Bone marrow (tissue), 2 donors: ENCODE measurements around the gene YKT6.
"Not testable (repeated sequence)": the region's sequence is repeated elsewhere in the genome, so short reads cannot be mapped to it uniquely, and the experiment has no call there.

Source experiments
- DNase-seq, 2 donors: peaks; one replicate each; lab custom pipeline; 2025; lab: John Stamatoyannopoulos, UW

YKT6 gene

DNA sequence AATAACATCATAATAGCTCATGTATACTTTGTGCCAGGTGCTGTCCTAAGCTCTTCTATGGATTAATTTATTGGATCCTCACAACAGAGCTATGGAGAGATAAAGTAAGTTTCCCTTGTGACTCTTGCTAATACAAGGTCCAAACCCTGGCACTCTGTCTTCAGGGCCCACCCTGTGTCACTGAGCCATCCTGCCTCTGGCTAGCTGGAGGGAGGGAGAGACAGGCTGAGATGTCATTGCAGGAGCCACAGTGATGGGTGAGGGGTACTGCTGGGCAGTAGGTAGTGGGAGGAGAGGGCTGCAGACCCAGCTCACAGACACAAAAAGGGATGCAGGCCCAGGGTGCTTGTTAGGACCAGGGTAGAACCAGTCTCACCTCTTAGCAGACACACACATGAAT lies 28.4 kb upstream of the YKT6 start:
- no peak for DNase-seq

DNA sequence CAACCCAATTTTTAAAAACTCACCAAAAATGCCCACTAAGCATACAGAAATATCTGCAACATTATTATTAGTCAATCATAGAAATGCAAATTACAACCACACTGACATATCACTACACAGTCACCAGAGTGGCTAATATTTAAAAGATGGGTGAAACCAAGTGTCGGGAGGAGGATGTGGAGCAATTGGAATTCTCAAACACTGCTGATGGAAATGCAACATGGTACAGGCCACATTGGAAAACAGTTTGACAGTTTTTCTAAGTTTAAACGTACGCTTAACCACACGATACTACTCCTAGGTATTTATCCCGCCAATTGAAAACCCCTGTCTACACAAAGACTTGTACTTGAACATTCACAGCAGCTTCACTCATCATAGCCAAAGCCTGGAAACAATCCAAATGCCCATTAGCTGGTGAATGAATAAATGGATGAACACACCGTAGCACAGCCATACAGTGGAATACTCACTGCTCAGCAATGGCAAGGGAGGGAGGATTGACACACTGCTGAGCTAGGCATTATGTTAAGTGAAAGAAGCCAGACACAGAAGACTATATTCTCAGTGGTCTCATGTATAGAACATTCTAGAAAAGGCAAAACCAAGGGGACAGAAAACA lies 27.9 kb upstream of the YKT6 start:
- no peak for DNase-seq

DNA sequence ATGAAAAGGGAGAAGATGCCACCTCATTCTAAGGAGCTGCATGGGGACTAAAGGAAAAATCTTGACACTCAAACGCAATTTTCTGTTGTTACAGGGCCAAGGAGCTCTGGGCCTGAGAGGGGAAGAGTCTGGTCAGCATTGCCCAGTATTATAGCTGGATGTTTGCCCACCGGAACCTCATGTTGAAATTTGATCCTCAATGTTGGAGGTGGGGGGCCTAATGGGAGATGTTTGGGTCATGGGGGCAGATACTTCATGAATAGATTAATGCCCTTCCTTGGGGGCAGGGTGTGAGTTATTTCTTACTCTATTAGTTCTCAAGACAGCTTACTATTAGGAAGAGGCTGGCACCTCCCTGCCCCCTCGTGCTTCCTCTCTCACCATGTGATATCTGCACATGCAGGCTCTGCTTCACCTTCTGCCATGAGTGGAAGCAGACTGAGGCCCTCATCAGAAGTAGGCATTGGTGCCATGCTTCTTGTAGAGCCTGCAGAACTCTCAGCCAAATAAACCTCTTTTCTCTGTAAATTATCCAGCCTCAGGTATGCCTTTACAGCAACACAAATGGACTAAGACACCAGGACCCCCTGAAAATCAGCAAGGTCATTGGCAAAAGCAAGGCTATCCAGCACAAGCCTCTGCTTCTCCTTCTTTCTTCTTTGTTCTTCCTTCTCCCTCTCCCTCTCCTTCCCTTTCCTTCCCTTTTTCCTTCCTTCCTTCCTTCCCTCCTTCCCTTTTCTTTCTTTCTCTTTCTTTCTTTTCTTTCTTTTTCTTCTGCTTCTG lies 26.7 kb upstream of the YKT6 start:
- no peak for DNase-seq

DNA sequence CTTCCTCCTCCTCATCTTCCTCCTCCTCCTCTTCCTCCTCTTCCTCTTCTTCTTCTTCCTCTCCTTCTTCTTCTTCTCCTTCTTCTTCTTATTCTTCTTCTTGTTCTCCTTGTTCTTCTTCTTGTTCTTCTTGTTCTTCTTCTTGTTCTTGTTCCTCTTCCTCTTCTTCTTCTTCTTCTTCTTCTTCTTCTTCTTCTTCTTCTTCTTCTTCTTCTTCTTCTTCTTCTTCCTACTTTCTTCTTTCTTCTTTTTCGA lies 26.2 kb upstream of the YKT6 start:
- DNase-seq = not testable (repeated sequence)

DNA sequence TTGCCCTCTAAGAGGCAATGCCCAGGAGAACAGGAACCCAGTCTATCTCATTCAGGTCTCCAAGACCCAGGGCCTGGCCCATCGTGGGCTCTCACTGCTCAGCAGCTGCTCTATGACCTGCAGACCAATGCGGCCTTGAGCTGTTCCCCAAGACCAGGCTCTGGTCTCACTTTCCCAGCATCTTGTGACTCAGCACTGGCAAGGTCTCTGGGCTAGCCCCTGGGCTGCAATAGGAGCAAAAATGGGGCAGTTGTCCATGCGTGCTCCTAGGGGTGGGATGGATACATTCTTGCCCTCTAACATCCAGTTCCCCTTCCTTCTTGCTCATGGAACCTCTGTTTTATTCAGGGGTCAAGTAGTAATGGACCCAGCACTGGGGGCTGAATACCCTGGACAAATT lies 25.0 kb upstream of the YKT6 start:
- no peak for DNase-seq

DNA sequence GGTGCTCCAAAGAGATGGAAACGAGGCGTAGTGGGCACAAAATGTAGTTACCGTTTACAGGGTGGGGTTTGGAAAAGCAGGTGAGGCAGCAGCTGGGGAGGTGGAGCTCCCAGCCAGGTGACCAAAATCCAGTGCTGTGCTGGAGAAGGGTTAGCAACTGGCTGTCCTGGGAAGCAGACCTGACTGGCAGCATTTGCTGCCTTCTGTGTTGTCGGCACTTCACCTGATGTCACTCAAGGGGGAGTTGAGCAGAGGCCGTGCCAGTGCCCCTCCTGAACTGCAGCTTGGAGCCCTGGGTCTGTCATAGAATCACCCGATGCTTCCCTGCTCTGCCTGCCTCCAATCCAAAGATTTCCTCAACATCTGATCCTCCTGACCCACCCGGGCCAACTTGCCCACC lies 24.3 kb upstream of the YKT6 start:
- no peak for DNase-seq

DNA sequence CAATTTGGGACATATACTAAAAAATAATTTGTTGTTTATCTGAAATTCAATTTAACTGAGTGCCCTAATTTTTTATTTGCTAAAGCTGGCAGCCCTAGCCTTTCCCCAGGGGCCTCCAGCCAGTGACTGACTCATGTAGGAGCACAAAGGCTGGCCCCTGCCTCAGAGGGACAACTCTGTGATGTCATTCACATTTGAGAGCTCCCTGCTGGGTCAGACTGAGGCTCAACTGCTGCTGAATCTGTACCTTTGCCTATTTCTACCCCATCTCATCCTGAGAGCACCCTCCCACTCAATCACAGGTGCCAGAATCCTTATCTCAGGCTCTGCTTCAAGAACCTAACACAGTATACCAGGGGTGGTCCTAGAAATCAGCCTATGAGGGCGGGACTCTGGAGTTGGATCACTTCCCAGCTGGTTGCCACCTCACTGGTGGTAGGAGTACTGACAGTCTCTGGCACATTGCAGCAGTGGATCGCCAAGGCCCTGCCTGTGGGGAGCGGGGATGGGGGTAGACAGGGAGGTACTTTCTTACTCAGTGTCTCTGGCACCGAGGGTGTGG lies 23.1 kb upstream of the YKT6 start:
- DNase-seq = no peak

DNA sequence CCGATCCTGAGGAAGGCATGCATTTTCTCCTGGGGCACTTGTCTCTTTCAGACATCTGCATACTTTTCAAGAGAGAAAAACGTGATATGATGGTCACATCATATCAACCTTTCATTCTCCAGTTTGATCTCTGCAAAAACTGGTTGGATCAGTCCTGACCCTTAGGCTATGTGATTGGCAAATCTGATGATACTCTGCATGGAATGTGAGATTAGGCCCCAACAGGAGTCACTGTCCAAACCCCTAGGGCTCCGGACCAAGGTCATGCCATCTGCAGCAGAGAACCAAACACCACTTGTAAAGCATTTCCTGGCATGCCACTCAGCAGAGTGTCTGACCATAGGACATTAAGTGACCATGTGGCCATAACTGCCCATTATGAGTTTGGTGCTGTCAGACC lies 20.1 kb upstream of the YKT6 start:
- no peak for DNase-seq

DNA sequence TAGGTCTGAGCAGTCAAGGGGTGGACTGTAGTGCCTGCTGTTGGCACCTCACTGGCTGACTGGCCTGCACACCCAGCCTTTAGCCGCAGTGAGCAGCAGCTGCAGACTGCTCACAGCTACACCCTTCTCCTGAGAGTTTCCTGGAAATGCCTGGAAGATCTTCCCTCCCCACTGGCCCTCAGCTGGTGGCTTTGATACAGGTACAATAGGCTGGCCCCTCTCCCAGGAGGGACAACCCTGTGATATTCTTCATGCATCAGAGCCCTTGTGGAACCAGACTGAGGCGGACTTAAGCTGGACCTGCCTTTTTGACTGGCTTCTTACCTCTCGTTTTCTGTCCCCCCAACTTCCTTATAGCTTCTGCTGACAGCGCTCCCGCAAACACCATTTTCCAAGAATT lies 18.0 kb upstream of the YKT6 start:
- no peak for DNase-seq

DNA sequence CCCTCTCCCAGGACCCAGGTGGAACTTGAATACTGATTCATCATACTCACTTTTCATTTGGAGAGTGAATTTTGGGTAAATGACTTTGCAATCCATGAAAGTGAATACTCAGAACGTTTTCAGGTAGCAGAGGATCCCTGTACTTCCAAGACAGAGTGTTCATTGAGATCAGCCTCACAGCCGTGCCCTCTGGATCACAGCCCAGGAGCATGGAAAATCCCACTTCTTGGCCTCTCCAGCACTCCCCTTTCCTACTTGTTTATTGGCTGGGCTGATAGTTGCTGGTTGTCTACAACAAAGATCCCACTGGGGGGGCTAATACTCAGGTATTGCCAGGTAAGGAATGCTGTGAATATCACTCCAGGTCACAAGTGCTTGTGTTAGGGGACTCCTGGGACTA lies 17.4 kb upstream of the YKT6 start:
- no peak for DNase-seq

DNA sequence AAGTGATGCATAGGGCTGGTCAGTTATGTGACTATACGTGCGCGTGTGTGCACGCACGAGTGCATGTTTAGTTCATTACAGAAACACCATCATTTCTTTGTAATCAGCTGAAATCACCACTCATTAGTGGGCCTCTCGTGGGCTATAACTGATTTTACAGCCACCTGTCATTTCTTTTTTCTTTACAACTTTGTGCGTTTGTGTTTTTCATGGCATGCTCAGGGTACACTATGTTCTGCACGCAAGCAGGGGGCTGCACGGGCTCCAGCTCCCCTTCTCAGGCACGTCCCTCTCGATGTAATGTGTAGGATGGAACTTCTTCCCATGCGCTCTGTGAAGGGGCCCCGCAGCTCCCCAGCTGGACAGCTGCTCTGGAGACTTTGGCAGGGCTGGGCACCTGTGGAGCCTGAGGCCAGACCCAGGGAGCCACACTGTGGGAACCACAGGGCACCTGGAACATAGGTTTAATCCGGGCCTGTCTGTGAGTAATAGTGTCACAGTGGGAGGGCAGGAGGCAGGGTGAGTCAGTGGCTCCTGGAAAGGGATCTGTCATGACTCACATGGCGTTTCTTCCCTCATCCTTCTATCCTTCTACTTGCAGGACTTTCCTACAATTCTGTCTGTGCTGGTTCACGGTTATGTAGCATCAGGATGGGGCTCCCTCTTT lies 16.4 kb upstream of the YKT6 start:
- no peak for DNase-seq

DNA sequence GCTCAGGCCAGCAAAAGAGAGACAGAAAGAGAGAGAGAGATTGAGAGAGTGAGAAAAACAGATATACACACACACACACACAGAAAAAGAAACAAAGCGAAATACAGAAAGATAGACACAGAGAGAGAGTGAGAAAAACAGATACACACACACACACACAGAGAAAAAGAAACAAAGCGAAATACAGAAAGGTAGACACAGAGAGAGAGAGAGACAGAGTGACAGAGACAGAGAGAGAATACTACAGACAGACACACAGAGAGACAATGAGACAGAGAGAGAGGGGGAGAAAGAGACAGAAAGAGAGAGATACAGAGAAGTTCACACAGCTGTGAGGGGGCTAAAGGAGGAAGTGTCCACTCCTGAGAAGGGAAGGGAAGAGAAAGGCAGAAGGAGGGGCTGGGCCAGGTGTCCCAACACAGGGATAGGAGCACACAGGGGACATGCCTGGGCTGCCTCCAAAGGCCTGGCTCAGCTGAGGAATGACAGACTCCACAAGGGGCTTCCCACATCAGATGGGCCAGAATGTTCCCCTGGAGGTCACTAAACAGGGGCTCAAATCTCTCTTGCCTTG lies 15.8 kb upstream of the YKT6 start:
- no peak for DNase-seq

DNA sequence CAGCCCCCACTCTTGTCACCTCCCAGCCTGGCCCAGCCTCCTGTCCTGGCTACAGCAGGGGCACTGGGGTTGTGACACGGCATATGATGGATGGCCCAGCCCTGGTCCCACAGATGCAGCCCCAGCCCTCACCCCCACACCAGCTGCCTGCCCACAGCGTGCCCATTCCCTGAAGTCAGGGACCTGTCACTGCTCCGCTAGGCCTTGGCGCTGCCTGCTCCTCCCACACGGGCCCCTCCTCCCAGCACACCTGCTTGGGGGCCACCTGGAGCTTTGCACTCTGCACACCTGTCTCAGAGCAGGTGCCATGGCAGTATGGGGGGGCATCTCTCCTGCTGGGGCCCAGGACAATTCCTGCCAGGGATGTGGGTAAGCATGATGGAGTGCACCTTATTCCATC lies 15.0 kb upstream of the YKT6 start:
- DNase-seq = no peak

DNA sequence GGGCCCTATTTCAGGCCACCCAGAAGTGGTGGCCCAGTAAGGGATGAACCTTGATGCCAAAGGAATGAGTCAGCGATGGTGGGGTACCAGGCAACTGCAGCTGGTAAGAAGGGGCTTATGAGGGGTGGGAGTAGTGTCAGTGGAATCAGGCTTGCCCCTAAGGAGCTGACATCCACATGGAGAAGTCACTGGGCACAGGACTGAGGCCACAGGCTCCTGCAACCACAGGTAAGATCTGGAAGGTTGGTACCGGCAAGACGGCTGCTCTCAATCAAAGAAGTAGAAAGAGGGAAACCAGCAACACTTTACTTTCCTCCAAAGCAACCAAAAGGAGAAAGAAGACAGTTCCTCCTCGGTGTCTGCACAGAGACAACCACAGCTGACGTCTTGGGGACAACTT lies 14.0 kb upstream of the YKT6 start:
- no peak for DNase-seq

DNA sequence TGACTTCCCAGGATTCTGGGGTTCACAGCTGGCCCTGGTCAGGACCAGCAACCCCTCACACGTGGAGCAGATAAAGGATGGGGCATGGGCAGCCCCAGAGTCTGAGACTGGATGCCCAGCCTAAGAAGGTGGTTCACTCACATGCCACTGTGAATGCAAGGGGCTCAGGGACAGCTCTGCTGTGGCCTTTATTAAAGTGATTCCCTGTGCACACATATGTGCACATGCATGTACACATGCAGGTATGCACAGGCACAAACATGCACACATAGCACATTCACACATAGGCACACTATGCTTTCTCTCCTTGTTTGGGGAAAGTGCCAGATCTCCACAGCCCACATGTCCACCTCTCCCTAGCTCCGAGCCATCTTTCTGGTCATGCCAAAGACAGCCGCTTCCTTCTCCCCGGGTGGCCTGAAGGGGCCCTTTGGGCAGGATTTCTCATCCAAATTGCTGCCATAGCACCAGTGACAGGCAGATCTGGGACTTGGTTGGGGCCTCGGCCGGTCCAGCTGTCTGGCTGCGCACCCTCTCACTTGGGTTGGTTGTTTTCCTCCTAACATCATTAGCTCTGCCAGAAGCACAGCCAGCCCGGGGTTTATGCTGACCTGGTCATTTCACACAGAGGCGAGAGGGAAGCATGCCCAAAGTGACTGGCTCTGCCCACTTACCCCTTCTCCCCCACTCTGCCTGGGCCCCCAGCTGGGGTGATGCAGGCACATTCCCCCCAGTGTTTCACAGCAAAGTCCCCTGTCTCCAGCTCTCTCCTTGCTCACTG lies 13.0 kb upstream of the YKT6 start:
- no peak for DNase-seq

DNA sequence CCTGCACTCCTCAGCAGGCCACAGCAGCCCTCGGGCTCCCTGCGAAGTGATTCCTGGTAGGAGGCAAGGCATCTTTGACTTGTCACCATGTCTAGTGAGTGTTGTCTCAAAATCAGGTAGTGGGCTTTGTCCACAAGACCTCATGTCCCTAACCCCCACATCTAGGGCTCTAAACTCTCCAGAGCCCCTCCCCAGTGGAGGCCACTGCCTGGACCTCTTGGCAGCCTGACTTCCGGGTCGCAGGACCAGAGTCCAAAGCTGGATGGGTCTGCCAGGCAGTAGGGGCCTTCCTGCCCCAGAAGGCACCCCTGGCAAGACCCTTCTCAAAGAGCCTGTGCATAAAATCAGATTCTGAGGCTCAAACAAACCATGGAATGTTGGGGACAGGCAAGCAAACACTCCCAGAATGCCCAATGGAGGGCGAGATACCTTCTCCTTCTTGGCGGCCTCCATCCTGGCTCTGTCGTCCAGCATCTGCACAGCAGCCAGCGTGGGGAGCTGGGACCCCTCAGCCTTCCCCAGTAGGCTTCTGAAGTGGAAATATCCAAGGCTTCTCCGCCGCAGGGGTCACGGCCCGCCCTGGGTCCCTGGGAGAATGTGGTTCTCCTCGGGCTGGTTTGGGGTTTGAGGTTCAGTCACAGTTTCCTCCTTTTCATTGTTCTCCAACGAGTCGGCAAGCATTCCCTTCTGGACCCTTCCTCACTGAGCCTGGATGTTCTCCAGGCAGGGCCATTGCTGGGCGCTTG lies 12.1 kb upstream of the YKT6 start:
- no peak for DNase-seq

DNA sequence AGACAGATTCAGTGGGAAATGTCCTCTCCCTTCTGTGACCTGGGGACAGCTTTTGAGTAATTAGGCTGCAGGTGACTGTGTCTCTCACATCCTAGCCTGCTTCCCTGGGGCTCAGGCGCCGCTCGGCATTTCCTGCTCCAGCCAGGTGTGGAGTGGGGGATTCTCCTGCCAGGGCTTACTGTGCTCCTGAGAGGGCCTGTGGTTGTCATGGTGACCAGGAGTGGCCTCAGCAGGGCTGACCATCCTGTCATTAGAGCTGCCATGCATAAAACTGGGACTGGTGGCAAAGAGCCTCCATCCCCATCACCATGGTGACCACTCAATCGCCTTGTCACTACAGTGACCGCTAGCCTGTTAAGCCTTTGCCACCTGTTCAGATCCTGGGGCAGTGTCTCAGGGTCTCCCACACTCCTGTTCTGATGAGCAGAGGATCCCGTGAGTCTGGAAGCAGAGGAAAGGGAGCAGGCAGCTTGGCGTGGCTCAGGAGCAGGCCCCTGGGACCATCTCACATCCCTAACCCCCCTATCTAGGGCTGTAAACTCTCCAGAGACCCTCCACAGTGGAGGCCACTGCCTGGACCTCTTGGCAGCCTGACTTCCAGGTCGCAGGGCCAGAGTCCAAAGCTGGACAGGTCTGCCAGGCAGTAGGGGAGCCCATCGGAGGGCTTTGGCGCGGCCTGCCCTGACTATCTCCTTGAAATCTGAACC lies 11.3 kb upstream of the YKT6 start, which contains the start of gene GCK:
TSS of gene GCK (minus strand) at position 154 of the 707 bp plus-strand sequence. CDS start 486 bp downstream, outside the sequence.
- no peak for DNase-seq

DNA sequence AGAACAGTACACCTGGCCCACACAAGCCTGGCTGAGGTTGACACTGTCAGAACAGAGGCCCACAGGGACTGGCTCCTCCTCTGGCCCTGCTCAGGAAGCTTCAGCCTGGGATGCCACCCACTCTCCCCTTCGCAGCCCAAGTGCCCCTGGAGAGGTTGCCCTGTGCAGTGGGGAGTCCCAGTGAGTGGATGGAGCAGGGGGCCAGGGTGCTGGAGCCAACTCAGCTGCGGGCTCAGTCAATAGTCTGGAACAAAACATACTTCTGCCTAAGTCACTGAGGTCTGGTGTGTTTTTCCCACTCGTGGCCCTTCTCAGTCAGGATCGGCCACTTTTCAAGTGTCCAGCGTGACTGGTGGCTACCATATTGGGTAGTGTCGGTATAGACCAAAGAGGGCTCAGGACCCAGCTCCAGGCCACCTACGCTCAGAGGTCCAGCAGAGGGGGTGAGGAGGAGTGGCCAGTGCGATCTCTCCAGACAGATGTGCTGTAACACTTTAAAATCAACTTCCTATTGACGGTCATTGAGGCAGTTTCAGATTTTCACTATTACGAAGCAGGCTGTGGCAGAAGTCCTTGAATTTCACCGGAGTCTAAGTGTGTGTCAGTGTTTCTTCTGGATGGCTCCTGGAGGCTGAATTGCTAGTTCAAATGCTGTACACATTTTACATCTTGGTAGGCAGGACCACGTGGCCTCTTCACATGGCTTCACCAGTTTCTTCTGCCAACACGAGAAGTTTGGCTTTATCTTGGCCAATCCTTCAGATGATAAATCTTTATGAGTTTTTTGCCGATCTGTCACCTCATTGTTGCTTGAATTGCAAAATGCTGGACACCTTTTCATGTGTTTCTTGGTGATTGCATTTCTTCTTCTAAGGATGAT lies 10.5 kb upstream of the YKT6 start:
- DNase-seq = no peak

DNA sequence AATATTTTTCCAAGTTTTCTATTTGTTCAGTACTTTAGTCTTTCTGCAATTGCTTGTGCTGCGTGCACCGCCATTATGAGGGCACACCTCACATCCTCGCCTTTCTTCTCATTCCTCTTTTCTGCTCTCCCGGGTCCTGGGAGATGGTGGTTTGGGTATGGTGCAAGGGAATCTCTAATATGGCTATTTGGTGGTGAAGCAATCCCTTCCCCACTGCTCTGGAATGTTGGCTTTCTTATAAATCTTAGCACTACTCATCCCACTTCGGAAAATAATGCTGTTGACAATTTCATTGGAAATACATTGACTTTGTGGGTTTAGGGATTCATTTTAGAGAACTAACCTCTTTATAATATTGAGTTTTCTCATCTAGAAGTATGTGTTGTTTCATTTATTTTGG lies 9.6 kb upstream of the YKT6 start:
- no peak for DNase-seq
